HCT116 (cell line): ENCODE measurements around the gene SLC37A4. TPM values are rescaled to one million over a fixed set of nuclear protein-coding genes. Genes with fewer than 3 reads are reported as not detected.

Experiments
- ATAC-seq: fragments of 200-7000 bp; cut with Tn5 transposase; 2 replicates; pipeline ENCODE4 v1.9.1; 2020; ENCODE audit warnings: mild to moderate bottlenecking, moderate library complexity
- BruUV-seq: library from RNA; stranded (reverse); fragments of 400-500 nt; replicated peaks from 2 replicates; lab custom pipeline; 2021; lab: Mats Ljungman, UMichigan
- CTCF ChIA-PET: fragments of 300-600 bp; sonication (Branson Sonifier 250); formaldehyde crosslinking; loops from one replicate; lab custom pipeline; 2021; ENCODE audit warnings: antibody characterized with exemption; lab: Charles Lee
- POLR2A ChIA-PET: fragments of 300-600, 350-600 bp; sonication (Branson Sonifier 250); formaldehyde crosslinking; loops from one replicate; lab custom pipeline; 2021; ENCODE audit warnings: antibody characterized with exemption; lab: Charles Lee
- RAD21 ChIA-PET, 2 experiments: fragments of 300-600 bp; sonication (Branson Sonifier 250); formaldehyde crosslinking; loops; one replicate each; lab custom pipeline; 2023; ENCODE audit warnings: low total read pairs in 2 of 2; ENCODE audit not compliant: uncharacterized antibody in 2 of 2, unreplicated experiment in 2 of 2, low non-redundant PET in 1 of 2; lab: Charles Lee
- DNase-seq: peaks from one replicate; pipeline ENCODE4 v3.0.0-alpha.2; 2010; ENCODE audit warnings: low read depth, low spot score
- H2AFZ ChIP-seq: fragments of 200-600 bp; shearing (Covaris generic), sonication (generic); 2 replicates; pipeline ENCODE4 v1.6.1; 2017; ENCODE audit warnings: low read depth, mixed run types, mixed read lengths, antibody characterized with exemption, low read length; ENCODE audit not compliant: poor library complexity, severe bottlenecking
- H3K27ac ChIP-seq: 2 replicates; pipeline ENCODE4 v1.5.1; 2012; ENCODE audit warnings: low read depth, low read length
- H3K27me3 ChIP-seq: fragments of 200-600 bp; sonication (generic); 2 replicates; pipeline ENCODE4 v1.6.1; 2016; ENCODE audit warnings: mixed run types, low read length, mixed read lengths; ENCODE audit not compliant: insufficient read depth
- H3K36me3 ChIP-seq, 2 experiments: fragments of 200-500 bp in 1 of 2; fragments of 200-600 bp in 1 of 2; sonication (Bioruptor generic) in 1 of 2; sonication (generic) in 1 of 2; 2 replicates each; pipeline versions ENCODE4 v1.5.1 to v1.6.1; 2014 to 2016; ENCODE audit warnings: low read length in 2 of 2, inconsistent platforms in 1 of 2, mixed read lengths in 1 of 2, mixed run types in 1 of 2; ENCODE audit not compliant: insufficient read depth in 2 of 2, control insufficient read depth in 1 of 2
- H3K4me1 ChIP-seq, 2 experiments: fragments of 200-600 bp in 1 of 2; sonication (generic) in 1 of 2; 2 replicates each; pipeline versions ENCODE4 v1.5.1 to v1.6.1; 2012 to 2017; ENCODE audit warnings: low read length in 2 of 2, inconsistent platforms in 1 of 2, mild to moderate bottlenecking in 1 of 2, mixed read lengths in 1 of 2, mixed run types in 1 of 2, moderate library complexity in 1 of 2; ENCODE audit not compliant: insufficient read depth in 2 of 2, control insufficient read depth in 1 of 2
- H3K4me2 ChIP-seq: fragments of 200-600 bp; sonication (generic); 2 replicates; pipeline ENCODE4 v1.6.1; 2017; ENCODE audit warnings: mixed run types, low read length, mixed read lengths
- H3K4me3 ChIP-seq, 2 experiments: fragments of 200-600 bp in 1 of 2; sonication (generic) in 1 of 2; replicated peaks in 1 of 2; 2 replicates each; pipeline ENCODE4 v1.5.1; 2011 to 2016; ENCODE audit warnings: low read length in 2 of 2, control low read depth in 1 of 2, low read depth in 1 of 2, mild to moderate bottlenecking in 1 of 2, mixed read lengths in 1 of 2, mixed run types in 1 of 2
- H3K79me2 ChIP-seq: fragments of 200-600 bp; sonication (generic); 2 replicates; pipeline ENCODE4 v1.6.1; 2017; ENCODE audit warnings: mild to moderate bottlenecking, mixed run types, low read length, moderate library complexity, mixed read lengths; ENCODE audit not compliant: insufficient read depth
- H3K9ac ChIP-seq: fragments of 200-600 bp; sonication (generic); 2 replicates; pipeline ENCODE4 v1.6.1; 2016; ENCODE audit warnings: low read length, mixed read lengths
- H3K9me2 ChIP-seq: fragments of 200-600 bp; sonication (generic), shearing (Covaris generic); 2 replicates; pipeline ENCODE4 v1.6.1; 2017; ENCODE audit warnings: mixed run types, mild to moderate bottlenecking, moderate library complexity; ENCODE audit not compliant: insufficient read depth
- H3K9me3 ChIP-seq, 2 experiments: fragments of 200-500 bp in 1 of 2; fragments of 200-600 bp in 1 of 2; sonication (Bioruptor generic) in 1 of 2; sonication (generic) in 1 of 2; 2 replicates each; pipeline ENCODE4 v1.6.1; 2014 to 2017; ENCODE audit warnings: low read length in 2 of 2, mixed read lengths in 2 of 2, inconsistent platforms in 1 of 2, low read depth in 1 of 2, mild to moderate bottlenecking in 1 of 2, mixed run types in 1 of 2, moderate library complexity in 1 of 2; ENCODE audit not compliant: control insufficient read depth in 1 of 2, insufficient read depth in 1 of 2
- H4K20me1 ChIP-seq: fragments of 200-600 bp; sonication (generic), shearing (Covaris generic); 2 replicates; pipeline ENCODE4 v1.6.1; 2017; ENCODE audit warnings: mixed run types, mild to moderate bottlenecking, moderate library complexity; ENCODE audit not compliant: insufficient read depth
- CBX3 ChIP-seq: IDR thresholded peaks from 2 replicates; pipeline ENCODE4 v1.6.1; 2012; ENCODE audit warnings: low read depth
- CEBPB ChIP-seq: IDR thresholded peaks from 2 replicates; pipeline ENCODE4 v1.6.1; 2012; ENCODE audit warnings: low read depth
- EGR1 ChIP-seq: IDR thresholded peaks from 2 replicates; pipeline ENCODE4 v1.6.1; 2012; ENCODE audit warnings: low read depth
- ELF1 ChIP-seq: IDR thresholded peaks from 2 replicates; pipeline ENCODE4 v1.6.1; 2012; ENCODE audit warnings: low read depth, borderline replicate concordance
- EZH2 ChIP-seq: fragments of 200-600 bp; sonication (generic); IDR thresholded peaks from 2 replicates; pipeline ENCODE4 v1.6.1; 2017; ENCODE audit warnings: antibody characterized with exemption, mixed run types
- EZH2phosphoT487 ChIP-seq: fragments of 200-600 bp; IDR thresholded peaks from 2 replicates; pipeline ENCODE4 v1.6.1; 2018; ENCODE audit warnings: antibody characterized with exemption, borderline replicate concordance
- FOSL1 ChIP-seq: IDR thresholded peaks from 2 replicates; pipeline ENCODE4 v1.6.1; 2012; ENCODE audit warnings: low read depth
- MAX ChIP-seq: IDR thresholded peaks from 2 replicates; pipeline ENCODE4 v1.6.1; 2012
- POLR2AphosphoS5 ChIP-seq: IDR thresholded peaks from 2 replicates; pipeline ENCODE4 v1.6.1; 2011; ENCODE audit warnings: mild to moderate bottlenecking, low read depth, low read length, moderate library complexity
- RAD21 ChIP-seq: IDR thresholded peaks from 2 replicates; pipeline ENCODE4 v1.6.1; 2012; ENCODE audit warnings: low read depth, mild to moderate bottlenecking
- SIN3A ChIP-seq: IDR thresholded peaks from 2 replicates; pipeline ENCODE4 v1.6.1; 2012; ENCODE audit warnings: low read depth
- SP1 ChIP-seq: IDR thresholded peaks from 2 replicates; pipeline ENCODE4 v1.6.1; 2012; ENCODE audit warnings: low read depth
- SRF ChIP-seq: IDR thresholded peaks from 2 replicates; pipeline ENCODE4 v1.6.1; 2012; ENCODE audit warnings: low read depth
- TCF7L2 ChIP-seq: IDR thresholded peaks from 2 replicates; pipeline ENCODE4 v1.7.0; 2011; ENCODE audit warnings: borderline replicate concordance, inconsistent platforms; ENCODE audit not compliant: insufficient read depth, insufficient read length; ENCODE audit errors: extremely low read depth
- ZBTB33 ChIP-seq: IDR thresholded peaks from 2 replicates; pipeline ENCODE4 v1.6.1; 2011; ENCODE audit warnings: mild to moderate bottlenecking, low read length, moderate library complexity; ENCODE audit not compliant: insufficient replicate concordance; ENCODE audit errors: extremely low read depth
- ZFX ChIP-seq: fragments of 450-650 bp; IDR thresholded peaks from 2 replicates; pipeline ENCODE4 v1.6.1; 2017
- ZNF274 ChIP-seq: fragments of 200-500 bp; sonication (Bioruptor generic); IDR thresholded peaks from 2 replicates; pipeline ENCODE4 v1.6.1; 2014; ENCODE audit warnings: mild to moderate bottlenecking, low read depth, low read length, inconsistent platforms
- intact Hi-C: fragments of 100-400 bp; cut with micrococcal nuclease; formaldehyde crosslinking; loops from 2 replicates; pipeline ENCODE4 v1.10.0; 2022
- total RNA-seq: library from RNA; stranded (reverse); gene quantifications from one replicate; pipeline ENCODE4 v1.2.1, GENCODE V29; 2021; ENCODE audit not compliant: unreplicated experiment
- TF ChIP-seq, protein P1 (sequence below): IDR thresholded peaks from 2 replicates; pipeline ENCODE4 v1.6.1; 2012; ENCODE audit warnings: low read depth

The SLC37A4 gene
- total RNA-seq, 1 experiment from 2014 or later = 49.8 TPM

- Histone ChIP-seq H3K27me3 (no peaks in the 10 kb centered on the region), H3K36me3 (peaks cover 2 to 13% of the 10 kb centered on the region in 2 experiments; a peak in 1 of 4 replicates), H3K4me1 (peaks cover 5 to 38% of the 10 kb centered on the region in 2 experiments; a peak in 3 of 4 replicates), H3K4me3 (no peak overlapping the region), H2AFZ (no peak overlapping the region), H3K9me2 (no peaks in the 10 kb centered on the region), H3K27ac (no peak overlapping the region), H3K4me2 (no peak overlapping the region), H3K79me2 (peaks cover 23% of the 10 kb centered on the region), H3K9ac (no peak overlapping the region), H3K9me3 (no peaks in the 10 kb centered on the region), H4K20me1 (no peaks in the 10 kb centered on the region)
- CTCF ChIA-PET = interaction anchor here (0.7 to 1.2 kb wide), 7 partner anchors 9 to 340 kb away, joined by 3 to 5 read pairs (median 3); partner anchors contain the start of gene VPS11
- DNase-seq = no peak
- no TSS peak for BruUV-seq
- no peak for ATAC-seq
- RAD21 ChIA-PET = no interaction called here
- TF ChIP-seq ZBTB33 (no peak), EZH2phosphoT487 (no peak), EZH2 (no peak), MAX (no peak), SRF (no peak), POLR2AphosphoS5 (no peak), SP1 (no peak), ELF1 (no peak), EGR1 (no peak), SIN3A (no peak), CBX3 (no peak), TCF7L2 (no peak), ZNF274 (no peak), FOSL1 (no peak), RAD21 (no peak), CEBPB (no peak), ZFX (no peak)
- TF ChIP-seq, protein P1, sequence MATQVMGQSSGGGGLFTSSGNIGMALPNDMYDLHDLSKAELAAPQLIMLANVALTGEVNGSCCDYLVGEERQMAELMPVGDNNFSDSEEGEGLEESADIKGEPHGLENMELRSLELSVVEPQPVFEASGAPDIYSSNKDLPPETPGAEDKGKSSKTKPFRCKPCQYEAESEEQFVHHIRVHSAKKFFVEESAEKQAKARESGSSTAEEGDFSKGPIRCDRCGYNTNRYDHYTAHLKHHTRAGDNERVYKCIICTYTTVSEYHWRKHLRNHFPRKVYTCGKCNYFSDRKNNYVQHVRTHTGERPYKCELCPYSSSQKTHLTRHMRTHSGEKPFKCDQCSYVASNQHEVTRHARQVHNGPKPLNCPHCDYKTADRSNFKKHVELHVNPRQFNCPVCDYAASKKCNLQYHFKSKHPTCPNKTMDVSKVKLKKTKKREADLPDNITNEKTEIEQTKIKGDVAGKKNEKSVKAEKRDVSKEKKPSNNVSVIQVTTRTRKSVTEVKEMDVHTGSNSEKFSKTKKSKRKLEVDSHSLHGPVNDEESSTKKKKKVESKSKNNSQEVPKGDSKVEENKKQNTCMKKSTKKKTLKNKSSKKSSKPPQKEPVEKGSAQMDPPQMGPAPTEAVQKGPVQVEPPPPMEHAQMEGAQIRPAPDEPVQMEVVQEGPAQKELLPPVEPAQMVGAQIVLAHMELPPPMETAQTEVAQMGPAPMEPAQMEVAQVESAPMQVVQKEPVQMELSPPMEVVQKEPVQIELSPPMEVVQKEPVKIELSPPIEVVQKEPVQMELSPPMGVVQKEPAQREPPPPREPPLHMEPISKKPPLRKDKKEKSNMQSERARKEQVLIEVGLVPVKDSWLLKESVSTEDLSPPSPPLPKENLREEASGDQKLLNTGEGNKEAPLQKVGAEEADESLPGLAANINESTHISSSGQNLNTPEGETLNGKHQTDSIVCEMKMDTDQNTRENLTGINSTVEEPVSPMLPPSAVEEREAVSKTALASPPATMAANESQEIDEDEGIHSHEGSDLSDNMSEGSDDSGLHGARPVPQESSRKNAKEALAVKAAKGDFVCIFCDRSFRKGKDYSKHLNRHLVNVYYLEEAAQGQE = no peak
- POLR2A ChIA-PET = no interaction called here
- intact Hi-C loops = no loop called here
Observed at GRCh38 chr11:119031912-119032280, 1.2 kb upstream of the SLC37A4 start.
